Tibial nerve (tissue), 4 donors: ENCODE results near the gene VMP1. TPM values are rescaled to one million over a fixed set of nuclear protein-coding genes. Genes with fewer than 3 reads are reported as not detected.
"Not testable (repeated sequence)": the region's sequence is repeated elsewhere in the genome, so short reads cannot be mapped to it uniquely, and the experiment has no call there.

Experiments
- DNase-seq, 2 donors: peaks; one replicate each; pipeline ENCODE4 v3.0.0-alpha.2; 2019; ENCODE audit warnings: low spot score in 2 of 2
- H3K27ac ChIP-seq, 4 donors: fragments of 200-600 bp; sonication (generic) in 3 of 4; one replicate each; pipeline ENCODE4 v1.5.1; 2017 to 2019; ENCODE audit warnings: mild to moderate bottlenecking in 1 of 4
- H3K27me3 ChIP-seq, 2 donors: fragments of 200-600 bp; sonication (generic) in 1 of 2; one replicate each; pipeline versions ENCODE4 v1.5.1 to v1.6.0; 2017 to 2019
- H3K36me3 ChIP-seq, 3 donors: fragments of 200-600 bp; sonication (generic); one replicate each; pipeline ENCODE4 v1.5.1; 2018 to 2019
- H3K4me1 ChIP-seq, 4 donors: fragments of 200-600 bp; sonication (generic) in 3 of 4; one replicate each; pipeline ENCODE4 v1.5.1; 2017 to 2019
- H3K4me3 ChIP-seq, 4 donors: fragments of 200-600 bp; sonication (generic) in 3 of 4; one replicate each; pipeline ENCODE4 v1.5.1; 2017 to 2019; ENCODE audit warnings: mild to moderate bottlenecking in 1 of 4, moderate library complexity in 1 of 4
- H3K9me3 ChIP-seq, 4 donors: fragments of 200-600 bp; sonication (generic) in 3 of 4; one replicate each; pipeline ENCODE4 v1.5.1; 2017 to 2019
- EP300 ChIP-seq, 2 donors: sonication (generic); formaldehyde crosslinking; IDR thresholded peaks; one replicate each; pipeline ENCODE4 v1.6.1; 2017; ENCODE audit warnings: antibody characterized with exemption in 2 of 2, mild to moderate bottlenecking in 1 of 2
- POLR2A ChIP-seq, 2 donors: fragments of 450-650 bp; IDR thresholded peaks; one replicate each; pipeline ENCODE4 v1.6.1; 2017; ENCODE audit warnings: antibody characterized with exemption in 2 of 2, mild to moderate bottlenecking in 2 of 2, moderate library complexity in 2 of 2
- WGBS, 2 donors: methylation state at CpG; one replicate each; pipeline ENCODE4 v1.1.5; 2018; 5-methylcytosine and 5-hydroxymethylcytosine counted together
- total RNA-seq, 4 donors: library from RNA; depleted of rRNA; stranded (reverse); fragments of >200 nt; gene quantifications; one replicate each; pipeline ENCODE4 v1.1.0, GENCODE V29; 2016
- TF ChIP-seq, protein P1 (sequence below), 5 experiments: fragments of 200-600 bp in 3 of 5; fragments of 450-650 bp in 2 of 5; sonication (generic) in 3 of 5; IDR thresholded peaks; one replicate each; pipeline ENCODE4 v1.5.1; 2016 to 2019; ENCODE audit warnings: antibody characterized with exemption in 5 of 5, mild to moderate bottlenecking in 3 of 5, moderate library complexity in 2 of 5

VMP1 gene
- total RNA-seq, 4 donors from 2014 or later, result 113 to 427 (median 203) TPM

DNA sequence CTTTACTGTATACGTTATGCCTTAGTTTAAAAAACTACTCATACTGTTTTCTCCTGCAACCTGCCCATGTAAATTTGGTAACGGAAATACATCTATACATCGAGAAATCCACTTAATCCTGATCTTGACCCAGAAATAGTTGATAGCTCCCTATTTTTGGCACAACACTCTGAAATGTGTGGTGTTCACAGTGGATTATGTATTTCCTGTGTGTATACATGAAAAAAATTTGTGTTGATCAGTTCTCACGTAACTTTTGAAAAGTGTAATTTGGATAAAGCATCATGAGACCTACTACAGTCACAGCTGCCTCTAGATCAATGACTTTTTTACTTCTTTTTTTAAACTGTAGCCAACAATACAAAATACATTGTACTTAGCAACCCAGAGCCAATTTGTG lies 90.7 kb downstream of the VMP1 start:
- 95 to 96% methylated on average over 4 of the region's 4 CpGs for WGBS, 2 donors
- Histone ChIP-seq H3K27ac (no peak overlapping the region), H3K4me1 (no peaks in the 10 kb centered on the region), H3K9me3 (no peaks in the 10 kb centered on the region), H3K36me3 (peaks cover 0 to 15% (median 0%) of the 10 kb centered on the region in 3 donors), H3K27me3 (no peaks in the 10 kb centered on the region), H3K4me3 (no peak overlapping the region)
- no peak for TF ChIP-seq EP300 (IDR thresholded peaks at IDR 0.05)
- TF ChIP-seq POLR2A (IDR thresholded peaks at IDR 0.05), result no peak
- TF ChIP-seq, protein P1, sequence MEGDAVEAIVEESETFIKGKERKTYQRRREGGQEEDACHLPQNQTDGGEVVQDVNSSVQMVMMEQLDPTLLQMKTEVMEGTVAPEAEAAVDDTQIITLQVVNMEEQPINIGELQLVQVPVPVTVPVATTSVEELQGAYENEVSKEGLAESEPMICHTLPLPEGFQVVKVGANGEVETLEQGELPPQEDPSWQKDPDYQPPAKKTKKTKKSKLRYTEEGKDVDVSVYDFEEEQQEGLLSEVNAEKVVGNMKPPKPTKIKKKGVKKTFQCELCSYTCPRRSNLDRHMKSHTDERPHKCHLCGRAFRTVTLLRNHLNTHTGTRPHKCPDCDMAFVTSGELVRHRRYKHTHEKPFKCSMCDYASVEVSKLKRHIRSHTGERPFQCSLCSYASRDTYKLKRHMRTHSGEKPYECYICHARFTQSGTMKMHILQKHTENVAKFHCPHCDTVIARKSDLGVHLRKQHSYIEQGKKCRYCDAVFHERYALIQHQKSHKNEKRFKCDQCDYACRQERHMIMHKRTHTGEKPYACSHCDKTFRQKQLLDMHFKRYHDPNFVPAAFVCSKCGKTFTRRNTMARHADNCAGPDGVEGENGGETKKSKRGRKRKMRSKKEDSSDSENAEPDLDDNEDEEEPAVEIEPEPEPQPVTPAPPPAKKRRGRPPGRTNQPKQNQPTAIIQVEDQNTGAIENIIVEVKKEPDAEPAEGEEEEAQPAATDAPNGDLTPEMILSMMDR (IDR thresholded peaks at IDR 0.05), result no peak
- no peak for DNase-seq

DNA sequence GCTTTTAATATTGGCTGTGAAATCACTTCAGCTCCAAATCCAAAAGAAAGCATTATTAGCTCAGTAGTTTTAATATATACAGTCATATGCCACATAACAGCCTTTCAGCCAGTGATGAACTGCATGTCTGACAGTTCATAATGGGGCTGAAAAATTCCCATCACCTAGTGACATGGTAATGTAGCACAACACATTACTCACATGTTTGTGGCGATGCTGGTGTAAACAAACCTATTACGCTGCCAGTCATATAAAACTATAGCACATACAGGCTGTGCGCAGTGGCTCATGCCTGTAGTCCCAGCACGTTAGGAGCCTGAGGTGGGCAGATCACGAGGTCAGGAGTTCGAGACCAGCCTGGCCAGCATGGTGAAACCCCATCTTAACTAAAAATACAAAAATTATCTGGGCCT lies 93.1 kb downstream of the VMP1 start:
- Histone ChIP-seq H3K27ac (no peak overlapping the region), H3K27me3 (no peaks in the 10 kb centered on the region), H3K4me3 (no peak overlapping the region), H3K36me3 (peaks cover 0 to 5% (median 0%) of the 10 kb centered on the region in 3 donors), H3K9me3 (no peaks in the 10 kb centered on the region), H3K4me1 (peaks cover 0 to 7% (median 0%) of the 10 kb centered on the region in 4 donors)
- DNase-seq, result no peak
- no peak for TF ChIP-seq POLR2A (IDR thresholded peaks at IDR 0.05)
- no peak for TF ChIP-seq EP300 (IDR thresholded peaks at IDR 0.05)
- TF ChIP-seq, protein P1 (IDR thresholded peaks at IDR 0.05), result no peak
- WGBS, 2 donors, result 91 to 92% methylated on average over 6 of the region's 6 CpGs

DNA sequence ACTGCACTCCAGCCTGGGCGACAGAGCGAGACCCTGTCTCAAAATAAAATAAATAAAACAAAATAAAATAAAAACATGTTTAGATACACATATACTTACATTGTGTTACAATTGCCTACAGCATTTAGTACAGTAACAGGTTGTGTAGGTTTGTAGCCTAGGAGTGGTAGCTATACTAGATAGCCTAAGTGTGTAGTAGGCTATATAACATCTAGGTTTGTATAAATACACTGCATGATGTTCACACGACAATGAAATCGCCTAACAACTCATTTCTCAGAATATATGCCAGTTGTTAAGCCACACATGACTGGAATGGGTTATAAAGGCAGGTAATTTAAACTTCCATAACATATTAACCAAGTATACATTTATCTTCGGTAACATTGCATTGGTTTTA lies 94.7 kb downstream of the VMP1 start:
- TF ChIP-seq, protein P1 (IDR thresholded peaks at IDR 0.05), result no peak
- no peak for TF ChIP-seq POLR2A (IDR thresholded peaks at IDR 0.05)
- TF ChIP-seq EP300 (IDR thresholded peaks at IDR 0.05), result no peak

DNA sequence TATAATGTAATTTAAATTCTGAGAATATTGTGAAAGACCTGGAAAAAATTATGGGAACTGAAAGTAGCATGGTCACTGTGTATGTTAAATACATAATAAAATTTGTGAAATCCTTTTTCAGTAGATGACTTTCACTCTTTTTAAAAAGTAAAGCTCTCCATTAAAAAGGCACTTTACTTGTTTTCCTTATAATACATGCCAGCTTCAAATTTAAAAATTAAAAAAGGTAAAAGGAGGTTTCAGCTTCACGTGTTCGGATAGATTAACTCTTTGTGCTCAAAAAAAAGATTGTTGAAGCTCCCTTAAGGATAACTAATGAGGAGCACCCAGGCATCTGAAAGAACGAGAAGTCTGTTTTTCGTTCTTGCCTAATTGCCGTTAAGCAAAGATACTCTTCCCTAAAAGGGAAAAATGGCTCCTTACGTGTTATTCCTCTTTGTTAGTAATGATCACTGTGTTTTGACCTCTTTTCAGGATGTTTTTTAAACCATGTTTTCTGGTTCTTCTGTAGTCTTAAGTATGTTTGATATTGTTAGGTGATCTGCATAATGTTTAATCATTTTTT lies 97.5 kb downstream of the VMP1 start:
- peak overlapping the region in 2 of 4 donors; percentile 1 to 18 for H3K4me3 ChIP-seq

More for the DNA sequence above, 94.7 kb downstream of the VMP1 start:
- 94 to 97% methylated on average over 5 of the region's 5 CpGs for WGBS, 2 donors
- H3K9me3 ChIP-seq, result no peaks in the 10 kb centered on the region
- no peak overlapping the region for H3K27ac ChIP-seq
- peaks cover 0 to 8% (median 0%) of the 10 kb centered on the region in 4 donors for H3K4me1 ChIP-seq
- H3K4me3 ChIP-seq, result no peak overlapping the region
- no peak for DNase-seq
- no peaks in the 10 kb centered on the region for H3K27me3 ChIP-seq
- peaks cover 0 to 5% (median 0%) of the 10 kb centered on the region in 3 donors for H3K36me3 ChIP-seq

DNA sequence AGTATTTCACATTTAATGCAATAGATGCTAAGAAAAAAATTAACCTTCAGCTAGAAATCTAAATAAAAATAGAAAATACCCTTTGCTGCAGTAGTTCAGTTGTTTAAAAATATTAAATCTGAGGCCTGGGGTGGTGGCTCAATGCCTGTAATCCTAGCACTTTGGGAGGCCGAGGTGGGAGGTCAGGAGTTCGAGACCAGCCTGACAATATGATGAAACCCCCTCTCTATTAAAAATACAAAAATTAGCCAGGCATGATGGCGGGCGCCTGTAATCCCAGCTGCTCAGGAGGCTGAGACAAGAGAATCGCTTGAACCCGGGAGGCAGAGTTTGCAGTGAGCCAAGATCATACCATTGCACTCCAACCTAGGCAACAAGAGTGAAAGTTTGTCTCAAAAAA lies 98.9 kb downstream of the VMP1 start:
- H3K4me3 ChIP-seq, H3K27me3 ChIP-seq, H3K36me3 ChIP-seq, H3K9me3 ChIP-seq, DNase-seq: not testable (repeated sequence)
- peaks cover 0 to 28% (median 4%) of the 10 kb centered on the region in 4 donors for H3K4me1 ChIP-seq
- peak overlapping the region in 1 of 4 donors; percentile 8 for H3K27ac ChIP-seq
- 93 to 99% methylated on average over 6 of the region's 6 CpGs for WGBS, 2 donors

More for the DNA sequence above, 97.5 kb downstream of the VMP1 start:
- peaks cover 0 to 25% (median 4%) of the 10 kb centered on the region in 4 donors for H3K4me1 ChIP-seq
- H3K27ac ChIP-seq, result peak overlapping the region; percentile 5 to 82 (median 48)
- H3K9me3 ChIP-seq, result no peaks in the 10 kb centered on the region
- no peaks in the 10 kb centered on the region for H3K27me3 ChIP-seq
- DNase-seq, result no peak
- TF ChIP-seq, protein P1 (IDR thresholded peaks at IDR 0.05), result no peak
- TF ChIP-seq EP300 (IDR thresholded peaks at IDR 0.05) (peak in 1 of 2 donors; percentile 44), POLR2A (IDR thresholded peaks at IDR 0.05) (no peak)
- WGBS, 2 donors, result 49 to 58% methylated on average over 6 of the region's 6 CpGs
- H3K36me3 ChIP-seq, result peaks cover 0 to 3% (median 0%) of the 10 kb centered on the region in 3 donors
